A204.1 (cell line): ENCODE data around the gene RAPSN.

Experiments used
- FAIRE-seq: peaks from 2 replicates; lab custom pipeline; 2012; peaks lifted over from hg19 to GRCh38; lab: Jason Lieb, UNC

RAPSN gene

DNA sequence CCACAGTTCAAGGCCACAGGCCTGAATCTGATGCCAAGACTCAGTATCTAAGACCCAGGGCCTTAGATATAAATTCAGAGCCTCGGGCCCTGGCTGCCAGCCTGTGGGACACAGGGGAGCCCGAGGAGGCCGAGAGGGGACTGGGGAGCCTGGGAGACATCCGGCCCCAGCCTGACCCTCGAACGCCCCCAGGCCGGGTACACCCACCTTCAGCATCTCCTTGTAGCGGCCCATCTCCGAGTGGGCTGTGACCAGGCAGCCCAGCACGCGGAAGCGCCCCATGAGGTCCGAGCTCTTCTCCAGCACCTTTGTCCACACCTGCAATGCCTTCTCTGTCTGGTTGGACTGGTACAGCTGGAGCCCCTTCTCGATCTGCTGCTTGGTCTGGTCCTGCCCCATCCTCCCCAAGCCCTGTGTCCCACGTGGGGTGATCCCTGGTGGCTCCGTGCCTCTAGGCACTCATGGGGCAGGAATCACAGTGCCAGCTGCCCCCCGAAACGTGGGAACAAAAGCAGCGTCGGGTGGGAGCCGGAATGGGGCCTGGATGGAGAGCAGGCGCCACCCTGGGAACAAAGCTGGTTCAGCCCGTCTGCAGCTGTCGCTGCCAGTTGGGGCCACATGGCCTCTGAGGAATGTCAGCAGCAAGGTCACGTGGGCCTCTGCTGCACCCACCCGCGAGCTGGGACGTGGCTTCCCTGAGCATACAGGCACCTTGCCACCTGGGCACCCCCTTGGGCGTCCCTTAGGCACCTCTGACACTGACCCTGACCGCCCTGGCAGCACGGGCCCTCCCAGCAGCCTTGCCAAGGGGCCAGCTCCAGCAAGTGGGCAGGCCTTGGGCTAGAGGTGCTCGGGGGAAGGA is at the start of gene RAPSN:
RAPSN (minus strand) TSS at position 571 of the 862 bp plus-strand sequence; CDS start at position 399, 172 bp downstream.
- no peak for FAIRE-seq

DNA sequence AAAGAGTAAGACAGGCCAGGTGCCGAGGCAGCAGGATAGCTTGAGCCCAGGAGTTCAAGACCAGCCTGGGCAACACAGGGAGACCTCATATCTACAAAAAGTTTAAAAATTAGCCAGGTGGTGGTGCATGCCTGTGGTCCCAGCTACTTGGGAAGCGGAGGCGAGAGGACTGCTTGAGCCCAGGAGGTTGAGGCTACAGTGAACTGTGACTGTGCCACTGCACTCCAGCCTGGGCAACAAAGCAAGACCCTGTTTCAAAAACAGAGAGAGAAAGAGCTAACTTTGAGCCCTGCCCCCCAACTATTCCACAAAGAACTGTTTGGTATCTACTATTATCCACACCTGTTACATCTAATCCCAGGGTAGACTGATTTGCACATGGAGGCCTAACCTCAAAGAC is 49.2 kb upstream of the RAPSN start:
- FAIRE-seq = no peak

DNA sequence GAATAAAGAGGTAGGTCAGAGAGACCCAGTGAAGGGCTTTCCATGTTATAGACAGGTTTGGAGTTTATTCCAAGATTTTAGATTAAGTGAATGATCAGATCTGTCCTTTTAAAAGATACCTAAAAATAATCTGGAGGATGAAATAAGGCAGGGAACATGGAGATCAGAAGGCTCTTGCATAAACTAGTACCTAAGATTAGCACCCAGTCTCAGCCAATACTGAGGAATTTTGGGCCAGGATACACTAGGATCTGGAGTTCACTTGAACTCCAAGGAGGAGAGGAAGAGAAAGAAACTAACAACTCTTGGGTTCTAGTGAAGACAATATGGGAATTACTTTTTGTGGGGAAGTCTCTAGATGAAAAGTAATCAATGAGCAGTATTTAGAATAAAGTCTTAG is 47.9 kb upstream of the RAPSN start:
- FAIRE-seq = no peak

DNA sequence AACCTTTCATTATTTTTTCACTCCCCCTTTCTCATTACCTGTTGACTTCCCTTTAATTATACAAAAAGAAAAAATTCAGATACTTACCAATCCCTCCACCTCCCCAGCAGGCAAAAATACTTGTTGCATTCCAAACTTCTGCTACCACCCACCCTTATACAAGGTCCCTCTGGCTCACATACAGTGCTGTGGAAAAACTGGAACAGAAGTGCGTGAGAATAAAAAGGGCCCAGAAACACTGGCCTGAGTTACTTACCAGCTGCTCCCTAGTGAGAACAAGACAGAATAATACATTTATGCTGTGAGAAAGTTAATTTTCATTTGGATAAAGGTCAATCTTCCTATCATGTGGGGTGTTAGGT is 46.9 kb upstream of the RAPSN start:
- FAIRE-seq = no peak

DNA sequence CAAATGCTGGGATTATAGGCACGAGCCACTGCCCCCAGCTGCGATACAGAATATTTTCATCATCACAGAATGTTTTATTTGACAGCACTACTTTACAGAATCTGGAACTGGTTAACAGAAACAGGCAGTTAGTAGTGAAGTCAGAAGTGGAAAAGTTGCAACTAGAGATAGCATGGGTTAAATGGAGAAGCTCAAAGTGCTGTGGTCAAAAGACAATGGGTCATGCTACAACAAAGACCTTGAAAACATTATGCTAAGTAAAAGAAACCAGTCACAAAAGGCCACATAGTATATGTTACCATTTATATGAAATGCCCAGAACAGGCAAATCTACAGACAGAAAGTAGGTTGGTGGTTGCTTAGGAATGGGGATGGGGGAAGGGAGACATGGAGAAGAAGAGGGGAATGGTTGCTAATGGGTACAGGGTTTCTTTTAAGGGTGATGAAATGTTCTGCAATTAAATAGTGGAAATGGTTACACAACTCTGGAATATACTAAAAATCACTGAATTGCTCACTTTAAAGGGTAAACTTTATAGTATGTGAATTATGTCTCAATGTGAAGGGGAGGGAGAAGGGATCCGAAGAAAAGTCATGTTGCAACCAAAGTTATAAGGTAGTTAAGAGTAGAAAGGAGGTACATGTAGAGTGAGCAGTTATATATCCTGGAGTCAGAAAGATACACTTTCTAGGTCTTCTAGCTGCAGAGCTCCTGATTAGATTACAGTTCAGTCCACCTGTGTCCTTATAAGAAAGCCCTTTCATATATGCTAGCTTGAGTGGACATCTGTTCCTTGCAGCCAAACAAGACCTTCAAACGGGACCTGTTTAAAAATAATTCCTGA is 46.3 kb upstream of the RAPSN start:
- FAIRE-seq = no peak

- FAIRE-seq = no peak
Measured at GRCh38 chr11:47489395-47489755, 40.4 kb upstream of the RAPSN start.

DNA sequence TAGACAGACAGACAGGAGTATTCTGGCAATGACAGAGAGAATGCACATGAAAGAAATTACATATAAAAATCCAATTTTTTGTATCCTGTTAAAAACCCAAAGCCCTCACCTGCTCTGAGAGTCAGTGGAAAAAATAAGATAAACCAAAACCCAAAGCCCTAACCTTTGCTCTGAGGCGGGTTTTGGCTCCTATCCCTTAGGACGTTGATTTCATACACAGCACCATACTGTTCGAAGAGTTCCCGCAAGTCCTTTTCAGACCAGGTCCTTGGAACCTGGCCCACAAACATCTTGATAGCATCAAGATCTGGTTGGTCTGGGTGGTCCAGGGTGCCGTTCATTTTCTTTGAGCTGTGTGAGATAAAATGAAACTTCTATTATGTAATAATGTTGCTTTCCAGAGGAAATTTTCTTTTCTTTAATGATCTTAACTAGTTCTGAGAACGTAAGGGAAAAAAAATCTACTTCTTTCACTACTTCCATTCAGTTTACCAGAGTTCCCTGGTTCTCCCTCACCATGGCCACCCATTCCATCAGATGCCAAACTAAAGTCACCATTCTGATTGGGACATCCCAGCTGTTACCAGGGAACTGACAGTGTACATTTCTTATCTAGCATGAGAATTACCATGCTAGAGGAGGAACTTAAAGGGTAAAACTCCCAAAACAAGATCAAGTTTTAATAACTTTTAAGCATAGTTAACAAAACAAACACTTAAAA is 39.9 kb upstream of the RAPSN start:
- no peak for FAIRE-seq

- FAIRE-seq = no peak
Measured at GRCh38 chr11:47488111-47488510, 39.2 kb upstream of the RAPSN start.

DNA sequence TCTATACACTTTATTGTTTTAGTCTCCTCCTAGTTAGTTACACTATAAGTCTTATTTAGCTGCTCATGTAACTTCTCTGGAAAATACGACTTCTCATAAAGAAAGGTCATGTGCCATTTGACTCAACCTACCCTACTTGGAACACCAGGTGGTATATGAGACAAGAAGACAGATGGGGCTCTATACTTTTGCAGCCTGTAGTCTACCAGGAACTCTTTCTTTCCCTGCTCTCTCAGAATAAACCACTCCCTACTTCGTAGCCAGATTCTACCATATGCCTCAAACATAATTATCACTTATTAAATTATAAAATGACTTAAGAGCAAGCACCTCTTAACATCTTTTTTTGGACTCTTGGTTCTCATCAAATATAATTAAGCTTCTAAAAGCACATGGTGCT is 38.5 kb upstream of the RAPSN start:
- FAIRE-seq = no peak

DNA sequence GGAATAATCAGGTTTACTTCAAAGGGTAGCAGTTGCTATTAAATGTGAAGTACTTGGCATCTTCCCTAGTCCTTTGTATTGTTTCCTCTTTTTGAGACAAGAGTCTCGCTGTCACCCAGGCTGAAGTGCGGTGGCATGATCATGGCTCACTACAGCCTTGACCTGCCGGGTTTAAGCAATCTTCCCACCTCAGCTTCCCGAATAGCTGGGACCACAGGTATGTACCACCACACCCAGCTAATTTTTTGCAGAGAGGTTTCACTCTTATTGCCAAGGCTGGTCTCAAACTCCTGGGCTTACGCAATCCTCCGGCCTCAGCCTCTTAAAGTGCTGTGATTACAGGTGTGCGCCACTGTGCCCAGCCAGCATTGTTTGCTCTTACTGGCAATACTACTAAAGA is 36.2 kb upstream of the RAPSN start:
- FAIRE-seq = no peak

GRCh38 chr11:47483457-47483856 is 34.5 kb upstream of the RAPSN start:
- FAIRE-seq = no peak

- FAIRE-seq = no peak
Measured at GRCh38 chr11:47480762-47481161, 31.8 kb upstream of the RAPSN start.

- FAIRE-seq = no peak
Measured at GRCh38 chr11:47478651-47479329, 29.9 kb upstream of the RAPSN start.

GRCh38 chr11:47477753-47478152 is 28.8 kb upstream of the RAPSN start:
- FAIRE-seq = no peak

- FAIRE-seq = no peak
Measured at GRCh38 chr11:47477323-47477722, 28.4 kb upstream of the RAPSN start.

GRCh38 chr11:47470671-47471070 is 21.7 kb upstream of the RAPSN start:
- FAIRE-seq = no peak

GRCh38 chr11:47469361-47470179 is 20.6 kb upstream of the RAPSN start:
- FAIRE-seq = no peak

- FAIRE-seq = no peak
Measured at GRCh38 chr11:47468598-47469214, 19.8 kb upstream of the RAPSN start.

DNA sequence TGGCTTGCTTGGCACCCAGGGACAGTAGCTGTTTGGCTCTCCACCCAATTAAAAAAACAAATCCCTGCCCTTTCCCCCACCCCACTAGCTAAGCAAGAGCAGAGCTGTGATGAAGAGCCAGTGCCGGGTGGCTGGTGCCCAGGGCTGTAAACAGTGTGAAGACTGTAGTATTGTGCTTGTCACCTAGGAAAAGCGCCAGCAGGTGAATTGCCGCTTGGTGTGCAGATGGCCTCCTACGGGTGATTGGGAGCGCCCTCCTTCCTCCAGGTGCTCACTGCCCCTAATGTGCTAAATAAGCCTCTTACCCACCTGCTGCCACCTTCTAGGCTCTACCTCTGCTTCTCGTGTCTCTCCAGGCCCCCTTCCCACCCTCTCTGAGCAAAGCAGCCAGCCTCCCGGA is 18.4 kb upstream of the RAPSN start:
- FAIRE-seq = no peak

DNA sequence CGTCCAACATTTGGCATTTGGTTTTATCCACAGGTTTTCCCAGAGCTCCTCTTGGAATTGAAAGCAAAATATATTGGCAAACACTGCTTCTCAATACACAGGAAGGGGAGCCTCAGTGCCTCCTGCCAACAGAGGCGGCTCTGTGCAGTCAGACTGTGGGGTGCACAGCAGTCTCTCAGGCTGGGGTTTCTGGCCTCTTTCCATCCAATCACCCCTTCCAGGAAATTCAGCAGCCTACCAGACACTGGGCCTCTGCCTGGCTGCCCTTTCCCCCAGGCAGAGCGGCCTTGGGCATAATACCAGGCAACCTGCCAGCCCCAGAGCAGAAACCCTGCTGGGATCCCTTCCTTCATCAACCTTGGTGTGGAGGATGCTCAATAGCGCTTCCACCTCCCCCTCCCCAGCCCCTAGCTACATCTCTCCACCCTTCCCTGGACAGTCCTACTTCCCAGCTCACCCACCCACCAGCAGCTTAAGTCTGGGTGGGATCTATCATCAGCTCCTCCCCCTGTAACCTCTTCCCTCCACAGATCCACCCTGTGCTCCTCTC is 17.8 kb upstream of the RAPSN start:
- no peak for FAIRE-seq

- FAIRE-seq = no peak
Measured at GRCh38 chr11:47466201-47466600, 17.3 kb upstream of the RAPSN start.
